GM18861 (cell line): ENCODE data around the gene UQCR11.

Source experiments
- ATAC-seq: cut with Tn5 transposase; IDR thresholded peaks from one replicate; pipeline ENCODE4 v1.9.1; 2021; ENCODE audit not compliant: unreplicated experiment

The UQCR11 gene

DNA sequence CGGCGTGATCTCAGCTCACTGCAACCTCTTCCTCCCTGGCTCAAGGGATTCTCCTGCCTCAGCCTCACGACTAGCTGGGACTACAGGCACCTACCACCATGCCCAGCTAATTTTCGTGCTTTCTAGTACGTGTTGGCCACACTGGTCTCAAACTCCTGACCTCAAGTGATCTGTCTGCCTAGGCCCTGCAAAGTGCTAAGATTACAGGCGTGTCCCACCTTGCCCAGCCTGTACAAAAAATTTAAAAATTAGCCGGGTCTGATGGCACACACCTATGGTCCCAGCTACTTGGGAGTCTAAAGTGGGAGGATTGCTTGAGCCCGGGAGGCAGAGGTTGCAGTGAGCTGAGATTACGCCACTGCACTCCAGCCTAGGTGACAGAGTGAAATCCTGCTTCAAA lies 32.5 kb downstream of the UQCR11 start:
- ATAC-seq, result no peak

DNA sequence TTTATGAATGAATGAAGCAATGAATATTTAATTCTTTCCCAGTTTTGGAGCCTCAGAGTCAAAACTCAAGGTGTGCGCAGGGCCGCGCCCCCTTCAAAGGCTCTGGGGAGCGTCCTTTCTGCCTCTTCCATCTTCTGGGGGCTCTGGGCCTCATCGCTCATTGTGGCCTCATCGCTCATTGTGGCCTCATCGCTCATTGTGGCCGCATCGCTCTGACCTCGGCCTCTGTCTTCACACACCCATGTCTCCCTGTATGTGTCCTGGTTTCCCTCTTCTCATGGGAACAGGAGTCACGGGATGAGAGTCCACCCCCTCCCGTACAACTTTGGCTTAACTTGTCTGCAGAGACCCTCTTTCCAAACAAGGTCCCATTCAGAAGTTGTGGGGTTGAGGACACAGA lies 33.9 kb downstream of the UQCR11 start:
- ATAC-seq, result no peak

- no peak for ATAC-seq
Measured at GRCh38 chr19:1570836-1571235, 34.4 kb downstream of the UQCR11 start.

- no peak for ATAC-seq
Measured at GRCh38 chr19:1569997-1570396, 35.3 kb downstream of the UQCR11 start.

GRCh38 chr19:1568320-1569019 lies 36.8 kb downstream of the UQCR11 start, which contains the start of gene MEX3D:
Gene MEX3D, minus strand, starts transcription at chr19:1568325. Its CDS starts 267 bp downstream, at chr19:1568058.
- ATAC-seq, result no peak

GRCh38 chr19:1567848-1568227 lies 37.4 kb downstream of the UQCR11 start:
- no peak for ATAC-seq

GRCh38 chr19:1567116-1567847 lies 38.0 kb downstream of the UQCR11 start:
- ATAC-seq, result no peak

- no peak for ATAC-seq
Measured at GRCh38 chr19:1566392-1567115, 38.7 kb downstream of the UQCR11 start.

- no peak for ATAC-seq
Measured at GRCh38 chr19:1563251-1563650, 42.0 kb downstream of the UQCR11 start.

DNA sequence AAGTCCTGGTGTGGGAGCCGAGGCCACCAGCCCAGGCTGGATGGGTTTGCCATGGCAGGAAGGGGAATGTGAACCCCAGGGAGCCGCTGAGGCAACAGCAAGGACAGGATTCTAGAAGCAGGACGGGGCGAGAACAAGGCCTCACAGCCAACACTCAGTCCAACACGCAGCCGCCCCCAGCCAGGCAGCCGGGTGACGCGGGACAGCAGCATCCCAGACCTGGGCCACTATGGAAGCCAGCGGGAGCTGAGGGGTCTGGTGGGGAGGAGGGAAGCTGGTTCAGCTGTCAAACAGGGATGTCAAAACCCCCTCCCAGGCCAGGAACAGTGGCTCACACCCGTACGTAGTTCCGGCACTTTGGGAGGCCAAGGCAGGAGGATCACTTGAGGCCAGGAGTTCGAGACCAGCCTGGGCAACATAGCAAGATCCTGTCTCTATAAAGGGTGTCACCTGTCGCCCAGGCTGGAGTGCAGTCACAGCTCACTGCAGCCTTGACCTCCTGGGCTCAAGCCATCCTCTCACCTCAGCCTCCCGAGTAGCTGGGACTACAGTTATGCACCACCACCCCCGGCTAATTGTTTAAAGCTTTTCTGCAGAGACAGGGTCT lies 43.9 kb downstream of the UQCR11 start:
- ATAC-seq, result no peak

GRCh38 chr19:1560286-1560882 lies 44.9 kb downstream of the UQCR11 start:
- ATAC-seq, result no peak

DNA sequence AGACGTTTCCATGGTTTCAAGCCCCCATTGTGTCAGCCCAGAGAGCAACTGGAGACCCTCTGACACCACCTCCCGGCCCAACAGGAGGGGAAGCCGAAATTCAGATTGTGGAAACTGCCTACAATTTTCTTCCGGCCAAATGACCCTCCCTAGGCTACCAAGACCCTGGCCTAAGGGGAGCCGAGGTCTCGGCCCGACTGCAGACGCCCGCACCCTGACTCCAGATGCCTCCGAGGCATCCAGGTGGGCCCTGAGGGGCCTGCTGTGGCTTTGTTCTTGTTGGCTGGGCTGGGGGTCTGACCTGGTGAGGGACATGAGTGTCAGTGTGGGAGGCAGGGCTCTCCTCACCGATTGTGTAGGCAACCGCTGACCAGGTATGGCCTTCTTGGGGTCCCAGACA lies 46.7 kb downstream of the UQCR11 start:
- ATAC-seq, result no peak

GRCh38 chr19:1556390-1557070 lies 48.7 kb downstream of the UQCR11 start:
- ATAC-seq, result no peak

GRCh38 chr19:1555487-1556389 lies 49.5 kb downstream of the UQCR11 start:
- ATAC-seq, result no peak

DNA sequence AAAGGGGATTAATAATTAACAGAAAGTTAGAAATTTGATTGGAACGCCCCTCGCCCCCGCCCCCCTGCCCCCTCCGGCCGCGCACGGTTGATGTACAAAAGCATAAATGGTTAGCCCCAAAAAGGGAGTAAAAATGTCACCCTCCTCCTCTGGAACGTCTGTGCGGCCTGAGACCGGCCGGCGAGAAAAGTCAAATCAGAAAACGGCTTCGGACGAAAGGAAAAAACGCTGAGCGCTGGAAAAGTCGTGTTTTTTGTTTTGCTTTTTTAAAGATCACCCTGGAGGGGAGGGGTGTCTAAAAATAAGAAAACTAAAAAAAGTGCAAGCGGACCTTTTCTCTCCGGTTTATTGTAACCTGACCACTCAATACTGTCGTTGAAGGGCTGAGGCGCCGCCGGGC lies 50.3 kb downstream of the UQCR11 start:
- ATAC-seq, result no peak

DNA sequence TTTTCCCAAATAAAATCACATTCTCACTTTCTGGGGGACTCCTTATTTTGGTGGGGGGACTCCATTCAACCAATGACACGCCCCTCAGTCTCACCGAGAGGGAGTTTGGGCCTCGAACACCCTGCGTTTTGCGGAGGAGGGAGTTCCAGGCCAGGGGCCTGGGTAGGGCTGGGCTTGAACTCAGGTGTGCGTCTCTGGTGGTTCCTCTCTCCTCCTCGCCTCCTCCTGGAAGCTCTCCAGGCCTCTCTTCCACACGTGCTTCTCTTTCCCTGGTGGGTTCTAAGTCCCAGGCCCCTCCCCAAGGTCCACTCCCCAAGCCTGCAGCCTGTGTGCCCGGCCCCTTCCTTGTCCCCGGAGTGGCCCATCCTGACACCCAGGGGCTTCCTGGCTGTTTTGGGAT lies 51.8 kb downstream of the UQCR11 start:
- ATAC-seq, result no peak

DNA sequence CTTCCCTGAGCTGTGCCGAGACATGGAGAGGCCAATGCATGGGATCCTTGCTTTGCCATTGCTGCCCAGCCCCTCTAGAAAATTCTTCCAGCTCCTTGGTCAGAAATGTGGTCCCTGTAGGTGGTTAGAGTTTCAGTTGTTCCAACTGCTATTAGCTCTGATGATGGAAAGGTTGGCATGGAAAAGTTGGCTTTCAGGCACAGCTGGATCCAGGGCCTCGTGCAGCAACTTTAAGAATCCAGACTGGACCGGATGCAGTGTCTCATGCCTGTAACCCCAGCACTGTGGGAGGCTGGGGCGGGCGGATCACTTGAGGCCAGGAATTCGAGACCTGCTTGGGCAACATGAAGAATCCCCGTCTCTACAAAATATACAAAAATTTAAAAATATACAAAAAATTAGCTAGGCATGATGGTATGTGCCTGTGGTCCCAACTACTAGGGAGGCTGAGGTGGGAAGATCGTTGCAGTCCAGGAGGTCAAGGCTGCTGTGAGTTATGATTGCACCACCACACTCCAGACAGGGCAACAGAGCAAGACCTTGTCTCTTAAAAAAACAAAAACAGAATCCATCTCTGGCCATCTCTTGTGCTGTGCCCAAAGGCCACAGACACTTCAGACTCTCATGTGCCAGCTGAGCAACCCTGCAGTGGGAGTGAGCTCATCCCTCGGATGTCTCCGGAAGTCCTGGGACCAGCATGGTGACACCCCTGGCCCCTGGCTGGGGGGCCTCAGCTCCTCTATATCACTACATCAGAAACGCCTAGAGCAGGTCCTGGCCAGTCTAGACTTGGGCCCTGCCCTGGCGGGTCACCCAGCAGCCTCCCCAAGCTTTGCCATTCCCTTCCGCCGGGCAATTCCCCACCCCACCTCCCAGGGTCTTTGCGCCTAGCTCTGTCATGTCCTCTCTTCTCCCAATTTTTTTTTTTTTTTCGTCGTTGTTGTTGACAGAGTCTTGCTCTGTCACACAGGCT lies 53.9 kb downstream of the UQCR11 start:
- ATAC-seq, result no peak

DNA sequence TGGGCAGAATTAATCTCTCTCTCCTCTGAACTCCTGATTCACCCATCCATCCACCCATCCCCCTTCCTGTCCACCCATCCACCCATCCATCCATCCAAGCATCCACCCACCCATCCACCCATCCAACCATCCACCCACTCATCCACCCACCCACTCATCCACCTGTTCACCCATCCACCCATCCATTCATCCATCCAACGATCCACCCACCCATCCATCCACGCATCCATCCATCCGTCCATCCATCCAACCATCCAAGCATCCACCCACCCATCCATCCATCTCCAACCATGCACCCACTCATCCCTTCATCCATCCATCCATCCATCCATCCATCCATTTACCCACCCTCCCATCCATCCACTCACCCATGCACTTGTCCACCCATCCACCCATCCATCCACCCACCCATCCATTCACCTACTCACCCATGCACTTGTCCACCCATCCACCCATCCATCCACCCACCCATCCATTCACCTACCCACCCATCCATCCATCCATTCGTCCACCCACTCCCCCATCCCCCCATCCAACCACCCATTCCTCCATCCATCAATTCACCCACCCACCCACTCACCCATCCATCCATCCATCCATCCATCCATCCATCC lies 55.8 kb downstream of the UQCR11 start:
- ATAC-seq, result no peak
